Endodermal cell (in vitro differentiated cells): ENCODE results near the gene NEK3. TPM values are rescaled to one million over a fixed set of nuclear protein-coding genes. Genes with fewer than 3 reads are reported as not detected.
"Not testable (repeated sequence)": the region's sequence is repeated elsewhere in the genome, so short reads cannot be mapped to it uniquely, and the experiment has no call there.

Experiments
- DNase-seq: peaks from one replicate; pipeline ENCODE4 v3.0.0-alpha.2; 2017
- H3K27ac ChIP-seq: 2 replicates; pipeline ENCODE4 v1.5.1; 2013; ENCODE audit warnings: mild to moderate bottlenecking, low read depth, low read length, moderate library complexity
- H3K27me3 ChIP-seq: 2 replicates; pipeline ENCODE4 v1.6.1; 2013; ENCODE audit warnings: mild to moderate bottlenecking, low read length, moderate library complexity; ENCODE audit not compliant: insufficient read depth, control insufficient read depth, poor library complexity, severe bottlenecking
- H3K36me3 ChIP-seq: 2 replicates; pipeline ENCODE4 v1.7.0; 2013; ENCODE audit warnings: mild to moderate bottlenecking, low read length, moderate library complexity; ENCODE audit not compliant: control insufficient read depth, insufficient read depth
- H3K4me1 ChIP-seq: one replicate; pipeline ENCODE4 v1.7.0; 2013; ENCODE audit warnings: low read length; ENCODE audit not compliant: control insufficient read depth, insufficient read depth
- H3K4me3 ChIP-seq: 2 replicates; pipeline ENCODE4 v1.5.1; 2013; ENCODE audit warnings: mild to moderate bottlenecking, low read length, moderate library complexity
- H3K9ac ChIP-seq: 2 replicates; pipeline ENCODE4 v1.6.1; 2013; ENCODE audit warnings: mild to moderate bottlenecking, low read length, moderate library complexity; ENCODE audit not compliant: poor library complexity, severe bottlenecking; ENCODE audit errors: extremely low read depth
- H3K9me3 ChIP-seq: 2 replicates; pipeline ENCODE4 v1.6.1; 2013; ENCODE audit warnings: mild to moderate bottlenecking, low read length, moderate library complexity; ENCODE audit not compliant: control insufficient read depth
- H3K27ac Mint-ChIP-seq: 2 replicates; pipeline ENCODE4 v1.8.0; 2020; ENCODE audit warnings: mixed read lengths
- H3K27me3 Mint-ChIP-seq: 2 replicates; pipeline ENCODE4 v1.8.0; 2021; ENCODE audit warnings: mild to moderate bottlenecking, mixed read lengths; ENCODE audit not compliant: insufficient read depth
- H3K36me3 Mint-ChIP-seq: 2 replicates; pipeline ENCODE4 v1.8.0; 2020; ENCODE audit warnings: low read depth, mixed read lengths
- H3K4me1 Mint-ChIP-seq: 2 replicates; pipeline ENCODE4 v1.8.0; 2020; ENCODE audit warnings: mixed read lengths
- H3K4me3 Mint-ChIP-seq: 2 replicates; pipeline ENCODE4 v1.8.0; 2020; ENCODE audit warnings: mild to moderate bottlenecking, moderate library complexity, mixed read lengths
- H3K9me3 Mint-ChIP-seq: 2 replicates; pipeline ENCODE4 v1.8.0; 2020; ENCODE audit warnings: mild to moderate bottlenecking, mixed read lengths
- WGBS, 2 experiments: methylation state at CpG; one replicate each; pipeline versions ENCODE4 v1.1.5 to v1.1.7; 2013; ENCODE audit warnings: missing lambda C conversion rate in 2 of 2, mixed read lengths in 1 of 2; ENCODE audit not compliant: insufficient coverage in 1 of 2, insufficient read length in 1 of 2; 5-methylcytosine and 5-hydroxymethylcytosine counted together
- total RNA-seq, 2 donors: library from RNA; stranded (reverse); fragmentation: NEBNext Ultra II Directional in 1 of 2; extraction: Animal tissue kit (Norgen Biotek cat#: 25700) in 1 of 2; gene quantifications; 2 replicates in 1 of 2; 3 replicates in 1 of 2; pipeline ENCODE4 v1.2.1, GENCODE V29; 2021
- TF ChIP-seq, protein P1 (sequence below): fragments of 200-600 bp; sonication (generic); conservative IDR thresholded peaks from 2 replicates; pipeline ENCODE4 v1.5.0; 2021; ENCODE audit warnings: antibody characterized with exemption, mild to moderate bottlenecking

The NEK3 gene
- total RNA-seq, 2 donors from 2014 or later: 30.7 to 48.8 TPM

DNA sequence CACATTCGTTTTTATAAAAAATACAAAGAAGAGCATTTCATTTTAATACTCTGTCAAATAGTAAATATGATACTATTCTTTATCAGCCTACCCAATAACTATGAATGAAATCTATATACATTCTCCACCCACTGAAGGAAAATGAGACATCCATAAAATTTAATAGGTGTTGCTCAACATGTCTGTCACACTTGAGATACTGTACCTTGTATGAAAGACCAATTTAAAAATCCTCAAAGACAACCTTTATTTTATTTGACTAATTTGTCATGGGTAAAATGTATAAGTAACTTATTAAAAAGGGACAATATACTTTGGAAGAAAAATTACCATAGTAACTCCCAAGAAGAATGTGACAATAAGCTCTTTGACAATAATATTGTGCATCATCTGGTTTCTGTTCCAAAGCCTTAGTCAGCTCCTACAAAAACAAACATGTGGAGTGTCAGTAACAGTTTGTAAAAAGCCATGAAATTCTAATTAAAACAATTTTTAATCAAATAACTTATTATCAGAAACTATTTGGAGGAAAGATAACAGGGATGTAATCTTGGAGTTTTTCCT is 11.5 kb upstream of the NEK3 start:
- H3K9me3 Mint-ChIP-seq, H3K9ac ChIP-seq, H3K27me3 Mint-ChIP-seq, H3K4me3 ChIP-seq, DNase-seq, H3K27me3 ChIP-seq, H3K4me3 Mint-ChIP-seq, H3K9me3 ChIP-seq, H3K27ac ChIP-seq, H3K27ac Mint-ChIP-seq: not testable (repeated sequence)
- Histone ChIP-seq H3K36me3 (peaks cover 52% of the 10 kb centered on the region), H3K4me1 (peaks cover 18% of the 10 kb centered on the region)
- H3K4me1 Mint-ChIP-seq: peaks cover 33% of the 10 kb centered on the region
- H3K36me3 Mint-ChIP-seq: peaks cover 36% of the 10 kb centered on the region
- WGBS, 2 experiments: 100% methylated on average over 1 of the region's 1 CpG; no CpG with 5 or more reads in 1 of the 2 experiments

DNA sequence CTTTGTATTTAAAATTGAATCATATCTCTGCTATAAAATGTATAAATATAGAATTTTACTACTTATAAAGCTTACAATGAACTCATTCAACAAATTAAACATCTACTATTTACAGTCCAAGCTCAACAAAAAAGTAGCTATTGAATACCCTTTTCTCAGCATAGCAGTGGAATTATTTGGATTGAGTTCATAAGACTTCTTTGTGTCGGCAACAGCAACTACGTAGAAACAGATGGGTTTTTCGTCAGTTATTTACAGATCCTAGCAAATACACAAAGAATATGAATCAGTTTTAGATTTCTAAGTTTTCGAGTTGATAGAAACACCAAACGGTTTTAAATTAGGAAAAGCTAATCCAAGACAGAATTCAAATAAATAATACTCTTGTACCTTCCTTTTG is 10.4 kb upstream of the NEK3 start:
- Histone ChIP-seq H3K27me3 (no peaks in the 10 kb centered on the region), H3K9ac (no peak overlapping the region), H3K27ac (no peak overlapping the region), H3K9me3 (no peaks in the 10 kb centered on the region), H3K4me3 (no peak overlapping the region), H3K4me1 (peaks cover 15% of the 10 kb centered on the region), H3K36me3 (peaks cover 47% of the 10 kb centered on the region)
- Mint-ChIP-seq H3K27me3 (no peaks in the 10 kb centered on the region), H3K4me3 (no peak overlapping the region), H3K9me3 (no peaks in the 10 kb centered on the region), H3K36me3 (peaks cover 43% of the 10 kb centered on the region), H3K27ac (no peak overlapping the region), H3K4me1 (peaks cover 31% of the 10 kb centered on the region)
- TF ChIP-seq, protein P1, sequence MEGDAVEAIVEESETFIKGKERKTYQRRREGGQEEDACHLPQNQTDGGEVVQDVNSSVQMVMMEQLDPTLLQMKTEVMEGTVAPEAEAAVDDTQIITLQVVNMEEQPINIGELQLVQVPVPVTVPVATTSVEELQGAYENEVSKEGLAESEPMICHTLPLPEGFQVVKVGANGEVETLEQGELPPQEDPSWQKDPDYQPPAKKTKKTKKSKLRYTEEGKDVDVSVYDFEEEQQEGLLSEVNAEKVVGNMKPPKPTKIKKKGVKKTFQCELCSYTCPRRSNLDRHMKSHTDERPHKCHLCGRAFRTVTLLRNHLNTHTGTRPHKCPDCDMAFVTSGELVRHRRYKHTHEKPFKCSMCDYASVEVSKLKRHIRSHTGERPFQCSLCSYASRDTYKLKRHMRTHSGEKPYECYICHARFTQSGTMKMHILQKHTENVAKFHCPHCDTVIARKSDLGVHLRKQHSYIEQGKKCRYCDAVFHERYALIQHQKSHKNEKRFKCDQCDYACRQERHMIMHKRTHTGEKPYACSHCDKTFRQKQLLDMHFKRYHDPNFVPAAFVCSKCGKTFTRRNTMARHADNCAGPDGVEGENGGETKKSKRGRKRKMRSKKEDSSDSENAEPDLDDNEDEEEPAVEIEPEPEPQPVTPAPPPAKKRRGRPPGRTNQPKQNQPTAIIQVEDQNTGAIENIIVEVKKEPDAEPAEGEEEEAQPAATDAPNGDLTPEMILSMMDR: no peak
- WGBS, 2 experiments: 89 to 97% methylated on average over 5 of the region's 5 CpGs
- DNase-seq: no peak

DNA sequence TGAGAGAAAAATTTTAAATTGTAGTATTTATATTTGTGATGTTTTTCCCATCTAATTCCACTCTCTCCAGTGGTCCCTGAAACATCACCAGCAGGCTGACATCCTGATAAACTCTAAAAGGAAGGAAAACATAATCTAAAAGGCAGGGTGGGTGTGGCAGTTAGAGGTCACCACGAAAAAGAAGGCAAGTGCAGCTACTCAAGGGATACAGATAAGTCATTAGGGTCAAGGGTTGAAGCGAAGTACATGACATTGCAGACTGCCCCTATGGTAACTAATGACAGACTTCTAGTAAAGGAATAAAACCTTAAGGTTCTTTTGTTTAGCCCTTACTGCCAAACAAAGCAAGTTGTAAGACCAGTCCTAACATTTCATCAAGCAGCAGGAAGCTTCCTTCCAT is 6.0 kb upstream of the NEK3 start:
- Mint-ChIP-seq H3K4me1 (peaks cover 30% of the 10 kb centered on the region), H3K27me3 (peaks cover 5% of the 10 kb centered on the region), H3K4me3 (no peak overlapping the region), H3K27ac (no peak overlapping the region), H3K36me3 (peaks cover 38% of the 10 kb centered on the region), H3K9me3 (no peaks in the 10 kb centered on the region)
- Histone ChIP-seq H3K27me3 (no peaks in the 10 kb centered on the region), H3K4me1 (peaks cover 3% of the 10 kb centered on the region), H3K36me3 (peaks cover 34% of the 10 kb centered on the region), H3K9me3 (no peaks in the 10 kb centered on the region), H3K9ac (no peak overlapping the region), H3K27ac (no peak overlapping the region), H3K4me3 (no peak overlapping the region)
- TF ChIP-seq, protein P1: no peak
- DNase-seq: no peak
- WGBS, 2 experiments: 90 to 100% methylated on average over 1 to 2 of the region's 2 CpGs

DNA sequence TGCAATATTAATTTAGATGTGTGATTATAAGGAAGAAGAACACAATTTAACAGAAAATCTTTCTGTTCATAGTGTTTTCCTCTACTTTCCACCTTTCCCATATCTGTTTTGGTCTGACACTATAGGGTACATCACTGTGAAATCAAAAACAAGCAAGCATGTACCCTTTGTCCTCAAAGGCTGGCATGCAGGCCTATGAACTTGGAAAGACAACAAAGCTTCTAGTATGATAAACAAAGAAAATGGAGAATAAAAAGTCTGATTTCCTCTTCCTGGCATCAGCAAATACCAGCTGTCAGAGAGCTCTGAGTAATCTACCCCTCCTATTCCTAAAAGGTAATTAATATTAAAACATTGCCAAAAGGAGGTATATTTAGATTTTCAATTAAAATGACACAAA is 5.6 kb upstream of the NEK3 start:
- Mint-ChIP-seq H3K36me3 (peaks cover 34% of the 10 kb centered on the region), H3K9me3 (peaks cover under 1% of the 10 kb centered on the region), H3K27ac (no peak overlapping the region), H3K4me3 (no peak overlapping the region), H3K27me3 (peaks cover 6% of the 10 kb centered on the region), H3K4me1 (peaks cover 31% of the 10 kb centered on the region)
- TF ChIP-seq, protein P1: no peak
- Histone ChIP-seq H3K4me1 (peaks cover 3% of the 10 kb centered on the region), H3K9ac (no peak overlapping the region), H3K27ac (no peak overlapping the region), H3K36me3 (peaks cover 30% of the 10 kb centered on the region), H3K27me3 (no peaks in the 10 kb centered on the region), H3K9me3 (no peaks in the 10 kb centered on the region), H3K4me3 (no peak overlapping the region)
- no peak for DNase-seq

DNA sequence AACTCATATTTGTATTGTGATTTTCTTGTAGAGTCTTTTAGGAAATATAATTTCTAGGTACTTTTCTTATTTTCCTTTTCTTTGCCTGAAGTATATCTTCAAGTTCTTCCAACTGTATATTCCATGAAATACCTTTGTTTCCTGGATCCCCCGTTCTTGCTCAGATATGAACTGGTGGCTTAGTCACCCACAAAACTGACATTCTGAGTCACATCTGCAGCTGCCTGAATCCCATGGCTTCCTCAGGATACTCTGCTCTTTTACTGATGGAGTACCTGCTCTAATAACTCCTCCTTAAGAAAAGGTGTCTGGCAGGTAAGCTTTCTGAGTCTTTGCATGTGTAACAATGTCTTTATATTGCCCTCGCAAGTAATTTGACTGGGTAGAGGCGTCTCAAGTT is 4.5 kb upstream of the NEK3 start:
- not testable (repeated sequence) for H3K4me3 ChIP-seq, H3K27ac Mint-ChIP-seq, H3K9me3 ChIP-seq, H3K27me3 ChIP-seq, H3K9ac ChIP-seq, DNase-seq, H3K4me1 ChIP-seq, H3K27ac ChIP-seq, H3K4me3 Mint-ChIP-seq, H3K9me3 Mint-ChIP-seq
- Mint-ChIP-seq H3K36me3 (peaks cover 29% of the 10 kb centered on the region), H3K4me1 (peaks cover 35% of the 10 kb centered on the region), H3K27me3 (peaks cover 11% of the 10 kb centered on the region)
- H3K36me3 ChIP-seq: peaks cover 21% of the 10 kb centered on the region
- 90 to 100% methylated on average over 1 to 2 of the region's 3 CpGs for WGBS, 2 experiments
